Glutamatergic neuron (in vitro differentiated cells): ENCODE data around the gene PRPH. TPM values are rescaled to one million over a fixed set of nuclear protein-coding genes. Genes with fewer than 3 reads are reported as not detected.

Experiments
- DNase-seq: peaks from one replicate; pipeline ENCODE4 v3.0.0; 2022
- H3K27ac Mint-ChIP-seq: one replicate; pipeline ENCODE4 v1.8.0; 2020; ENCODE audit warnings: mild to moderate bottlenecking, mixed read lengths, inconsistent platforms; ENCODE audit not compliant: unreplicated experiment
- H3K27me3 Mint-ChIP-seq: one replicate; pipeline ENCODE4 v1.8.0; 2020; ENCODE audit warnings: mild to moderate bottlenecking, moderate library complexity, mixed read lengths, inconsistent platforms; ENCODE audit not compliant: unreplicated experiment
- H3K36me3 Mint-ChIP-seq: one replicate; pipeline ENCODE4 v1.8.0; 2020; ENCODE audit warnings: mild to moderate bottlenecking, mixed read lengths, inconsistent platforms; ENCODE audit not compliant: unreplicated experiment
- H3K4me1 Mint-ChIP-seq: one replicate; pipeline ENCODE4 v1.8.0; 2020; ENCODE audit warnings: mild to moderate bottlenecking, low read depth, mixed read lengths, inconsistent platforms; ENCODE audit not compliant: unreplicated experiment
- H3K4me3 Mint-ChIP-seq: one replicate; pipeline ENCODE4 v1.8.0; 2020; ENCODE audit warnings: mild to moderate bottlenecking, mixed read lengths, inconsistent platforms; ENCODE audit not compliant: unreplicated experiment
- H3K9me3 Mint-ChIP-seq: one replicate; pipeline ENCODE4 v1.8.0; 2020; ENCODE audit warnings: mild to moderate bottlenecking, moderate library complexity, mixed read lengths, inconsistent platforms; ENCODE audit not compliant: unreplicated experiment
- CTCF ChIP-seq: fragments of 200-600 bp; sonication (generic); IDR thresholded peaks from one replicate; pipeline ENCODE4 v1.5.0; 2021; ENCODE audit not compliant: partially characterized antibody, unreplicated experiment
- total RNA-seq: library from RNA; stranded (reverse); fragmentation: NEBNext Ultra II Directional; extraction: Animal tissue kit (Norgen Biotek cat#: 25700); gene quantifications from one replicate; pipeline ENCODE4 v1.2.1, GENCODE V29; 2021; ENCODE audit not compliant: unreplicated experiment

Gene PRPH
- total RNA-seq, 1 donor from 2014 or later: 2,189 TPM

- H3K36me3 Mint-ChIP-seq: peaks cover 8% of the 10 kb centered on the region
- peaks cover 21% of the 10 kb centered on the region for H3K9me3 Mint-ChIP-seq
- peaks cover 27% of the 10 kb centered on the region for H3K27me3 Mint-ChIP-seq
- no peak overlapping the region for H3K27ac Mint-ChIP-seq
- peak overlapping the region; percentile 86 for H3K4me3 Mint-ChIP-seq
- H3K4me1 Mint-ChIP-seq: peaks cover 9% of the 10 kb centered on the region
- DNase-seq: no peak
- no peak for TF ChIP-seq CTCF
Measured at GRCh38 chr12:49297695-49298060, 2.7 kb downstream of the PRPH start.

- Mint-ChIP-seq H3K27me3 (peaks cover 31% of the 10 kb centered on the region), H3K9me3 (peaks cover 23% of the 10 kb centered on the region), H3K36me3 (peaks cover 8% of the 10 kb centered on the region), H3K27ac (peak overlapping the region; percentile 55), H3K4me1 (peaks cover 9% of the 10 kb centered on the region), H3K4me3 (peak overlapping the region; percentile 86)
- DNase-seq: no peak
- TF ChIP-seq CTCF: no peak
Measured at GRCh38 chr12:49298160-49298559, 3.2 kb downstream of the PRPH start.

GRCh38 chr12:49301760-49302159 lies 6.8 kb downstream of the PRPH start:
- Mint-ChIP-seq H3K27ac (no peak overlapping the region), H3K27me3 (peaks cover 19% of the 10 kb centered on the region), H3K4me3 (no peak overlapping the region), H3K4me1 (peaks cover 6% of the 10 kb centered on the region), H3K36me3 (peaks cover 8% of the 10 kb centered on the region), H3K9me3 (peaks cover 14% of the 10 kb centered on the region)
- TF ChIP-seq CTCF: no peak
- no peak for DNase-seq

GRCh38 chr12:49304161-49304560 lies 9.2 kb downstream of the PRPH start:
- Mint-ChIP-seq H3K36me3 (no peaks in the 10 kb centered on the region), H3K4me1 (no peaks in the 10 kb centered on the region), H3K9me3 (peaks cover 7% of the 10 kb centered on the region), H3K4me3 (no peak overlapping the region), H3K27me3 (peaks cover 8% of the 10 kb centered on the region), H3K27ac (no peak overlapping the region)
- DNase-seq: no peak
- no peak for TF ChIP-seq CTCF

- H3K9me3 Mint-ChIP-seq: peaks cover 7% of the 10 kb centered on the region
Measured at GRCh38 chr12:49305762-49306510, 11.0 kb downstream of the PRPH start.

More at GRCh38 chr12:49305762-49306510, 11.0 kb downstream of the PRPH start:
- Mint-ChIP-seq H3K27ac (no peak overlapping the region), H3K36me3 (no peaks in the 10 kb centered on the region), H3K27me3 (peaks cover 8% of the 10 kb centered on the region), H3K4me1 (no peaks in the 10 kb centered on the region), H3K4me3 (no peak overlapping the region)
- no peak for DNase-seq
- no peak for TF ChIP-seq CTCF
